Sigmoid colon (tissue), 4 donors: Measurements from ENCODE around the gene DMP1.

ENCODE experiments used
- POLR2A ChIP-seq, 2 donors: fragments of 450-650 bp; IDR thresholded peaks; one replicate each; pipeline ENCODE4 v1.6.1; 2016; ENCODE audit warnings: antibody characterized with exemption in 2 of 2, mild to moderate bottlenecking in 2 of 2, moderate library complexity in 2 of 2
- POLR2AphosphoS5 ChIP-seq, 4 donors: sonication (generic); formaldehyde crosslinking; IDR thresholded peaks; one replicate each; pipeline ENCODE4 v1.6.1; 2017; ENCODE audit warnings: antibody characterized with exemption in 4 of 4
- TF ChIP-seq, protein P1 (sequence below), 4 experiments: fragments of 450-650 bp in 3 of 4; fragments of 200-600 bp in 1 of 4; IDR thresholded peaks; one replicate each; pipeline ENCODE4 v1.5.1; 2016 to 2019; ENCODE audit warnings: antibody characterized with exemption in 4 of 4, mild to moderate bottlenecking in 3 of 4, moderate library complexity in 2 of 4

DNA sequence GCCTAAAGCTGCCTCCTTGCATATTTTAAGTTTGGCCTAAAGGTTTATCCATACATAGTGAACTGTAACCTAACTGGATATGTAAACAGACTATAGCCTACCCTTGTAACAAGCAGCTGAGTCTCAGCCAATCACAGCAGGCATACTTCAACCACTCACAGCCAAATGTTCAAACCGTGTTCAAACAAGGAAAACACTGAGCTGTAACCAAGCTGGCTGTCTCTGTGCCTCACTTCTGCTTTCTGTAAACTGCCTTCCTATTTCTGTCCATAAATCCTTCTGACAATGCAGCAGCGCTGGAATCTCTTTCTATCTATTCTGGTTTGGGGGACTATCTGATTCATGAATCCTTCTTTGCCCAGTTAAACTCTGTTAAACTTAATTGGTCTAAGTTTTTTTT, 25.4 kb upstream of the DMP1 start:
- TF ChIP-seq, protein P1, sequence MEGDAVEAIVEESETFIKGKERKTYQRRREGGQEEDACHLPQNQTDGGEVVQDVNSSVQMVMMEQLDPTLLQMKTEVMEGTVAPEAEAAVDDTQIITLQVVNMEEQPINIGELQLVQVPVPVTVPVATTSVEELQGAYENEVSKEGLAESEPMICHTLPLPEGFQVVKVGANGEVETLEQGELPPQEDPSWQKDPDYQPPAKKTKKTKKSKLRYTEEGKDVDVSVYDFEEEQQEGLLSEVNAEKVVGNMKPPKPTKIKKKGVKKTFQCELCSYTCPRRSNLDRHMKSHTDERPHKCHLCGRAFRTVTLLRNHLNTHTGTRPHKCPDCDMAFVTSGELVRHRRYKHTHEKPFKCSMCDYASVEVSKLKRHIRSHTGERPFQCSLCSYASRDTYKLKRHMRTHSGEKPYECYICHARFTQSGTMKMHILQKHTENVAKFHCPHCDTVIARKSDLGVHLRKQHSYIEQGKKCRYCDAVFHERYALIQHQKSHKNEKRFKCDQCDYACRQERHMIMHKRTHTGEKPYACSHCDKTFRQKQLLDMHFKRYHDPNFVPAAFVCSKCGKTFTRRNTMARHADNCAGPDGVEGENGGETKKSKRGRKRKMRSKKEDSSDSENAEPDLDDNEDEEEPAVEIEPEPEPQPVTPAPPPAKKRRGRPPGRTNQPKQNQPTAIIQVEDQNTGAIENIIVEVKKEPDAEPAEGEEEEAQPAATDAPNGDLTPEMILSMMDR (IDR thresholded peaks at IDR 0.05), result no peak
- TF ChIP-seq POLR2A (IDR thresholded peaks at IDR 0.05) (no peak), POLR2AphosphoS5 (IDR thresholded peaks at IDR 0.05) (no peak)
